ENCODE measurements around the gene OCA2.

- no peak for TF ChIP-seq KAT2B (IDR thresholded peaks at IDR 0.05; ENCODE audit: borderline replicate concordance, low read depth, low read length)
- TF ChIP-seq FOSL1 (CRISPR knock-in tag; IDR thresholded peaks at IDR 0.05; ENCODE audit: borderline replicate concordance), result no peak
- no peak for TF ChIP-seq MAX (IDR thresholded peaks at IDR 0.05)
- TF ChIP-seq TARDBP (CRISPR knock-in tag; IDR thresholded peaks at IDR 0.05), result no peak
- TF ChIP-seq NRL (CRISPR knock-in tag; IDR thresholded peaks at IDR 0.05; ENCODE audit: borderline replicate concordance), result no peak
- TF ChIP-seq, protein P1, sequence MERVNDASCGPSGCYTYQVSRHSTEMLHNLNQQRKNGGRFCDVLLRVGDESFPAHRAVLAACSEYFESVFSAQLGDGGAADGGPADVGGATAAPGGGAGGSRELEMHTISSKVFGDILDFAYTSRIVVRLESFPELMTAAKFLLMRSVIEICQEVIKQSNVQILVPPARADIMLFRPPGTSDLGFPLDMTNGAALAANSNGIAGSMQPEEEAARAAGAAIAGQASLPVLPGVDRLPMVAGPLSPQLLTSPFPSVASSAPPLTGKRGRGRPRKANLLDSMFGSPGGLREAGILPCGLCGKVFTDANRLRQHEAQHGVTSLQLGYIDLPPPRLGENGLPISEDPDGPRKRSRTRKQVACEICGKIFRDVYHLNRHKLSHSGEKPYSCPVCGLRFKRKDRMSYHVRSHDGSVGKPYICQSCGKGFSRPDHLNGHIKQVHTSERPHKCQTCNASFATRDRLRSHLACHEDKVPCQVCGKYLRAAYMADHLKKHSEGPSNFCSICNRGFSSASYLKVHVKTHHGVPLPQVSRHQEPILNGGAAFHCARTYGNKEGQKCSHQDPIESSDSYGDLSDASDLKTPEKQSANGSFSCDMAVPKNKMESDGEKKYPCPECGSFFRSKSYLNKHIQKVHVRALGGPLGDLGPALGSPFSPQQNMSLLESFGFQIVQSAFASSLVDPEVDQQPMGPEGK (CRISPR knock-in tag; IDR thresholded peaks at IDR 0.05), result no peak
- TF ChIP-seq, protein P2, sequence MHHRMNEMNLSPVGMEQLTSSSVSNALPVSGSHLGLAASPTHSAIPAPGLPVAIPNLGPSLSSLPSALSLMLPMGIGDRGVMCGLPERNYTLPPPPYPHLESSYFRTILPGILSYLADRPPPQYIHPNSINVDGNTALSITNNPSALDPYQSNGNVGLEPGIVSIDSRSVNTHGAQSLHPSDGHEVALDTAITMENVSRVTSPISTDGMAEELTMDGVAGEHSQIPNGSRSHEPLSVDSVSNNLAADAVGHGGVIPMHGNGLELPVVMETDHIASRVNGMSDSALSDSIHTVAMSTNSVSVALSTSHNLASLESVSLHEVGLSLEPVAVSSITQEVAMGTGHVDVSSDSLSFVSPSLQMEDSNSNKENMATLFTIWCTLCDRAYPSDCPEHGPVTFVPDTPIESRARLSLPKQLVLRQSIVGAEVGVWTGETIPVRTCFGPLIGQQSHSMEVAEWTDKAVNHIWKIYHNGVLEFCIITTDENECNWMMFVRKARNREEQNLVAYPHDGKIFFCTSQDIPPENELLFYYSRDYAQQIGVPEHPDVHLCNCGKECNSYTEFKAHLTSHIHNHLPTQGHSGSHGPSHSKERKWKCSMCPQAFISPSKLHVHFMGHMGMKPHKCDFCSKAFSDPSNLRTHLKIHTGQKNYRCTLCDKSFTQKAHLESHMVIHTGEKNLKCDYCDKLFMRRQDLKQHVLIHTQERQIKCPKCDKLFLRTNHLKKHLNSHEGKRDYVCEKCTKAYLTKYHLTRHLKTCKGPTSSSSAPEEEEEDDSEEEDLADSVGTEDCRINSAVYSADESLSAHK (CRISPR knock-in tag; IDR thresholded peaks at IDR 0.05; ENCODE audit: borderline replicate concordance), result no peak
- TF ChIP-seq ZNF343 (CRISPR knock-in tag; IDR thresholded peaks at IDR 0.05), result no peak
- TF ChIP-seq, protein P3, sequence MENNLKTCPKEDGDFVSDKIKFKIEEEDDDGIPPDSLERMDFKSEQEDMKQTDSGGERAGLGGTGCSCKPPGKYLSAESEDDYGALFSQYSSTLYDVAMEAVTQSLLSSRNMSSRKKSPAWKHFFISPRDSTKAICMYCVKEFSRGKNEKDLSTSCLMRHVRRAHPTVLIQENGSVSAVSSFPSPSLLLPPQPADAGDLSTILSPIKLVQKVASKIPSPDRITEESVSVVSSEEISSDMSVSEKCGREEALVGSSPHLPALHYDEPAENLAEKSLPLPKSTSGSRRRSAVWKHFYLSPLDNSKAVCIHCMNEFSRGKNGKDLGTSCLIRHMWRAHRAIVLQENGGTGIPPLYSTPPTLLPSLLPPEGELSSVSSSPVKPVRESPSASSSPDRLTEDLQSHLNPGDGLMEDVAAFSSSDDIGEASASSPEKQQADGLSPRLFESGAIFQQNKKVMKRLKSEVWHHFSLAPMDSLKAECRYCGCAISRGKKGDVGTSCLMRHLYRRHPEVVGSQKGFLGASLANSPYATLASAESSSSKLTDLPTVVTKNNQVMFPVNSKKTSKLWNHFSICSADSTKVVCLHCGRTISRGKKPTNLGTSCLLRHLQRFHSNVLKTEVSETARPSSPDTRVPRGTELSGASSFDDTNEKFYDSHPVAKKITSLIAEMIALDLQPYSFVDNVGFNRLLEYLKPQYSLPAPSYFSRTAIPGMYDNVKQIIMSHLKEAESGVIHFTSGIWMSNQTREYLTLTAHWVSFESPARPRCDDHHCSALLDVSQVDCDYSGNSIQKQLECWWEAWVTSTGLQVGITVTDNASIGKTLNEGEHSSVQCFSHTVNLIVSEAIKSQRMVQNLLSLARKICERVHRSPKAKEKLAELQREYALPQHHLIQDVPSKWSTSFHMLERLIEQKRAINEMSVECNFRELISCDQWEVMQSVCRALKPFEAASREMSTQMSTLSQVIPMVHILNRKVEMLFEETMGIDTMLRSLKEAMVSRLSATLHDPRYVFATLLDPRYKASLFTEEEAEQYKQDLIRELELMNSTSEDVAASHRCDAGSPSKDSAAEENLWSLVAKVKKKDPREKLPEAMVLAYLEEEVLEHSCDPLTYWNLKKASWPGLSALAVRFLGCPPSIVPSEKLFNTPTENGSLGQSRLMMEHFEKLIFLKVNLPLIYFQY (CRISPR knock-in tag; IDR thresholded peaks at IDR 0.05; ENCODE audit: borderline replicate concordance), result no peak
- TF ChIP-seq MYC (CRISPR knock-in tag; IDR thresholded peaks at IDR 0.05; ENCODE audit: borderline replicate concordance), result no peak
- TF ChIP-seq, protein P4, sequence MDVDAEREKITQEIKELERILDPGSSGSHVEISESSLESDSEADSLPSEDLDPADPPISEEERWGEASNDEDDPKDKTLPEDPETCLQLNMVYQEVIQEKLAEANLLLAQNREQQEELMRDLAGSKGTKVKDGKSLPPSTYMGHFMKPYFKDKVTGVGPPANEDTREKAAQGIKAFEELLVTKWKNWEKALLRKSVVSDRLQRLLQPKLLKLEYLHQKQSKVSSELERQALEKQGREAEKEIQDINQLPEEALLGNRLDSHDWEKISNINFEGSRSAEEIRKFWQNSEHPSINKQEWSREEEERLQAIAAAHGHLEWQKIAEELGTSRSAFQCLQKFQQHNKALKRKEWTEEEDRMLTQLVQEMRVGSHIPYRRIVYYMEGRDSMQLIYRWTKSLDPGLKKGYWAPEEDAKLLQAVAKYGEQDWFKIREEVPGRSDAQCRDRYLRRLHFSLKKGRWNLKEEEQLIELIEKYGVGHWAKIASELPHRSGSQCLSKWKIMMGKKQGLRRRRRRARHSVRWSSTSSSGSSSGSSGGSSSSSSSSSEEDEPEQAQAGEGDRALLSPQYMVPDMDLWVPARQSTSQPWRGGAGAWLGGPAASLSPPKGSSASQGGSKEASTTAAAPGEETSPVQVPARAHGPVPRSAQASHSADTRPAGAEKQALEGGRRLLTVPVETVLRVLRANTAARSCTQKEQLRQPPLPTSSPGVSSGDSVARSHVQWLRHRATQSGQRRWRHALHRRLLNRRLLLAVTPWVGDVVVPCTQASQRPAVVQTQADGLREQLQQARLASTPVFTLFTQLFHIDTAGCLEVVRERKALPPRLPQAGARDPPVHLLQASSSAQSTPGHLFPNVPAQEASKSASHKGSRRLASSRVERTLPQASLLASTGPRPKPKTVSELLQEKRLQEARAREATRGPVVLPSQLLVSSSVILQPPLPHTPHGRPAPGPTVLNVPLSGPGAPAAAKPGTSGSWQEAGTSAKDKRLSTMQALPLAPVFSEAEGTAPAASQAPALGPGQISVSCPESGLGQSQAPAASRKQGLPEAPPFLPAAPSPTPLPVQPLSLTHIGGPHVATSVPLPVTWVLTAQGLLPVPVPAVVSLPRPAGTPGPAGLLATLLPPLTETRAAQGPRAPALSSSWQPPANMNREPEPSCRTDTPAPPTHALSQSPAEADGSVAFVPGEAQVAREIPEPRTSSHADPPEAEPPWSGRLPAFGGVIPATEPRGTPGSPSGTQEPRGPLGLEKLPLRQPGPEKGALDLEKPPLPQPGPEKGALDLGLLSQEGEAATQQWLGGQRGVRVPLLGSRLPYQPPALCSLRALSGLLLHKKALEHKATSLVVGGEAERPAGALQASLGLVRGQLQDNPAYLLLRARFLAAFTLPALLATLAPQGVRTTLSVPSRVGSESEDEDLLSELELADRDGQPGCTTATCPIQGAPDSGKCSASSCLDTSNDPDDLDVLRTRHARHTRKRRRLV (CRISPR knock-in tag; IDR thresholded peaks at IDR 0.05), result no peak
- TF ChIP-seq SCMH1 (CRISPR knock-in tag; IDR thresholded peaks at IDR 0.05; ENCODE audit: borderline replicate concordance), result no peak
- TF ChIP-seq ETV5 (CRISPR knock-in tag; IDR thresholded peaks at IDR 0.05; ENCODE audit: borderline replicate concordance), result no peak
- TF ChIP-seq HMG20B (CRISPR knock-in tag; conservative IDR thresholded peaks at IDR 0.05), result no peak
Measured at GRCh38 chr15:27989427-27989826, 109.7 kb downstream of the OCA2 start.

All from HepG2 (cell line).